Panc1 (cell line): ENCODE measurements around the gene TES.
"Not testable (repeated sequence)": the region's sequence is repeated elsewhere in the genome, so short reads cannot be mapped to it uniquely, and the experiment has no call there.

Experiments used
- CTCF ChIP-seq: fragments of 450-650 bp; IDR thresholded peaks from 2 replicates; pipeline ENCODE4 v1.5.1; 2017; ENCODE audit warnings: mild to moderate bottlenecking
- POLR2AphosphoS5 ChIP-seq: IDR thresholded peaks from 2 replicates; pipeline ENCODE4 v1.6.1; 2012; ENCODE audit warnings: mild to moderate bottlenecking, low read depth, low read length, moderate library complexity
- SIN3A ChIP-seq: IDR thresholded peaks from 2 replicates; pipeline ENCODE4 v1.6.1; 2012; ENCODE audit warnings: low read depth, mild to moderate bottlenecking, low read length, moderate library complexity, borderline replicate concordance; ENCODE audit not compliant: insufficient read depth
- TCF7L2 ChIP-seq: IDR thresholded peaks from 2 replicates; pipeline ENCODE4 v1.6.1; 2011; ENCODE audit warnings: mild to moderate bottlenecking, low read depth, low read length, inconsistent platforms

DNA sequence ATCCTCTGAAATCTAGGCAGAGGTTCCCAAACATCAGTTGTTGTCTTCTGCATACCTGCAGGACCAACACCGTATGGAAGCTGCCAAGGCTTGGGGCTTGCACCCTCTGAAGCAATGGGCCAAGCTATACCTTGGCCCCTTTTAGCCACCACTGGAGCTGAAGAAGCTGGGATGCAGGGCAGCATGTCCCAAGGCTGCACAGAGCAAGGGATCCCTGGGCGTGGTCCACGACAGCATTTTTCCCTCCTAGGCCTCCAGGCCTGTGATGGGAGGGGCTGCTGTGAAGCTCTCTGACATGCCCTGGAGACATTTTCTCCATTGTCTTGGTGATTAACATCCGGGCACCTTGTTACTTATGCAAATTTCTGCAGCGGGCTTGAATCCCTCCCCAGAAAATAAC is 34.5 kb downstream of the TES start:
- not testable (repeated sequence) for TF ChIP-seq CTCF, TCF7L2, POLR2AphosphoS5, SIN3A
